Body of pancreas (tissue), 4 donors: ENCODE measurements around the gene BAG5. TPM values are rescaled to one million over a fixed set of nuclear protein-coding genes. Genes with fewer than 3 reads are reported as not detected.

ENCODE experiments used
- ATAC-seq: fragments of 150-250 bp; one replicate; pipeline ENCODE4 v1.9.1; 2016
- DNase-seq, 4 donors: peaks; one replicate each; pipeline ENCODE4 v3.0.0-alpha.2; 2019
- H3K27ac ChIP-seq, 4 donors: fragments of 200-600 bp; sonication (generic); 1 replicate in 3 of 4; 2 replicates in 1 of 4; pipeline versions ENCODE4 v1.5.1 to v1.6.1; 2016 to 2019; ENCODE audit warnings: mild to moderate bottlenecking in 1 of 4, mixed read lengths in 1 of 4, moderate library complexity in 1 of 4
- H3K27me3 ChIP-seq, 2 donors: fragments of 200-600 bp; sonication (generic); one replicate each; pipeline ENCODE4 v1.6.0; 2016; ENCODE audit warnings: mild to moderate bottlenecking in 1 of 2
- H3K36me3 ChIP-seq, 2 donors: fragments of 200-600 bp; sonication (generic); replicated peaks in 1 of 2; 2 replicates each; pipeline ENCODE4 v1.5.1; 2016; ENCODE audit warnings: low read depth in 2 of 2; ENCODE audit not compliant: insufficient read depth in 1 of 2
- H3K4me1 ChIP-seq: fragments of 200-600 bp; sonication (generic); one replicate; pipeline ENCODE4 v1.6.0; 2016
- H3K4me3 ChIP-seq, 2 donors: fragments of 200-600 bp; sonication (generic); 1 replicate in 1 of 2; 2 replicates in 1 of 2; pipeline ENCODE4 v1.5.1; 2016 to 2019
- H3K9me3 ChIP-seq, 3 donors: fragments of 200-600 bp; sonication (generic); 1 replicate in 2 of 3; 2 replicates in 1 of 3; pipeline ENCODE4 v1.5.1; 2016
- CTCF ChIP-seq, 7 experiments: fragments of 450-650 bp in 4 of 7; fragments of 200-600 bp in 3 of 7; sonication (generic) in 3 of 7; IDR thresholded peaks; one replicate each; pipeline ENCODE4 v1.5.1; 2016 to 2019; ENCODE audit warnings: antibody characterized with exemption in 7 of 7
- POLR2A ChIP-seq, 3 donors: fragments of 450-650 bp; IDR thresholded peaks; one replicate each; pipeline ENCODE4 v1.6.1; 2016; ENCODE audit warnings: antibody characterized with exemption in 3 of 3, mild to moderate bottlenecking in 2 of 3
- WGBS, 2 donors: methylation state at CpG; one replicate each; pipeline ENCODE4 v1.1.5; 2017; 5-methylcytosine and 5-hydroxymethylcytosine counted together
- intact Hi-C: fragments of 100-400 bp; cut with DNase I; formaldehyde crosslinking; loops from one replicate; pipeline ENCODE4 v1.15.1; 2023
- total RNA-seq, 2 donors: library from RNA; depleted of rRNA; stranded (reverse); fragments of >200 nt; gene quantifications; one replicate each; pipeline ENCODE4 v1.1.0, GENCODE V29; 2016

BAG5 gene
- total RNA-seq, 2 donors from 2014 or later, result 9.9 to 11.9 TPM

GRCh38 chr14:103606963-103607668, 44.7 kb upstream of the BAG5 start:
- Histone ChIP-seq H3K36me3 (no peaks in the 10 kb centered on the region), H3K27ac (no peak overlapping the region), H3K4me1 (peaks cover 14% of the 10 kb centered on the region), H3K27me3 (no peaks in the 10 kb centered on the region), H3K9me3 (peaks cover 0 to 7% (median 0%) of the 10 kb centered on the region in 3 donors), H3K4me3 (no peak overlapping the region)
- intact Hi-C loops, result no loop called here
- DNase-seq (peak; percentile 24 to 72 (median 48)), ATAC-seq (peak; percentile 62)
- no peak for TF ChIP-seq CTCF (IDR thresholded peaks at IDR 0.05)
- no peak for TF ChIP-seq POLR2A (IDR thresholded peaks at IDR 0.05)
- 9 to 12% methylated on average over 10 to 25 of the region's 25 CpGs for WGBS, 2 donors

GRCh38 chr14:103604620-103605019, 42.2 kb upstream of the BAG5 start:
- ATAC-seq (no peak), DNase-seq (no peak)
- no peak for TF ChIP-seq CTCF (IDR thresholded peaks at IDR 0.05)
- no peak for TF ChIP-seq POLR2A (IDR thresholded peaks at IDR 0.05)
- WGBS, 2 donors, result 77 to 90% methylated on average over 5 of the region's 5 CpGs
- H3K9me3 ChIP-seq, result no peaks in the 10 kb centered on the region
- H3K4me3 ChIP-seq, result no peak overlapping the region
- no peak overlapping the region for H3K27ac ChIP-seq
- intact Hi-C loops, result no loop called here
- H3K4me1 ChIP-seq, result peaks cover 14% of the 10 kb centered on the region
- no peaks in the 10 kb centered on the region for H3K36me3 ChIP-seq
- no peaks in the 10 kb centered on the region for H3K27me3 ChIP-seq

GRCh38 chr14:103600503-103600902, 38.0 kb upstream of the BAG5 start:
- H3K9me3 ChIP-seq, result no peaks in the 10 kb centered on the region
- DNase-seq (no peak), ATAC-seq (no peak)
- H3K27ac ChIP-seq, result no peak overlapping the region
- H3K36me3 ChIP-seq, result no peaks in the 10 kb centered on the region
- TF ChIP-seq POLR2A (IDR thresholded peaks at IDR 0.05) (no peak), CTCF (IDR thresholded peaks at IDR 0.05) (no peak)
- no peak overlapping the region for H3K4me3 ChIP-seq
- peaks cover 1% of the 10 kb centered on the region for H3K4me1 ChIP-seq
- WGBS, 2 donors, result 94 to 96% methylated on average over 5 of the region's 5 CpGs
- H3K27me3 ChIP-seq, result no peaks in the 10 kb centered on the region
- intact Hi-C loops, result no loop called here

DNA sequence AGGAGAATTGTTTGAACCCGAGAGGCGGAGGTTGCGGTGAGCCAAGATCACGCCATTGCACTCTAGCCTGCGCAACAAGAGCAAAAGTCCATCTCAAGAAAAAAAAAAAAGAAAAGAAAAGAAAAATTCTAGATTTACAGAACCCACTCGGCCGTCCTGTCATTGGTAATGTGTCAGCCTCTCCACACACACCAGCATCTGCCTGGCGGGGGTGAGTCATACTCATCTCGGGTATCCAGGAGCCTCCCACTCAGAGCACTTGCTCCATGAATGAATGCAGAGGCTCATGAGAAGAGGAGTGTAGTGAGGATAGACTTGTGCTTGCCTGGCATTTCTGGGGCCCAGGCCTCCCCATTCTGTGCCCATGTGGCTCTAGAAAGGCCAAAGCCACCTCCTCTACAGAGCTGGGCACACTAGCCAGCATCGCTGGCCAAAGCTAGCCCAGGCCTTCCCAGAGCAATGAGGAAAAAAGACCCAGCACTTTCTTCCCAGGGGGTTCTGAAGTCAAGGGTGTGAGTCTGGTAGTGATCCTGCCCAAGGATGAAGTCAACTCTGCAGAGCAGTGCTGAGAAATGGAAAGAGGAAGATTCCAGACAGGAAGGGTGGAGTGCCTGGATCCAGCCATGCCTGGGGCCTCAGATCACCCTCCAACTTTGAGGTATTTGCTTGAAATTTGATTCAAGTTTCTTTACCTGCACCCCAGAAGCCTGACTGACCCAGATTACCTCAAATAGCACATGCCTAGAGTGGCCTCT, 35.3 kb upstream of the BAG5 start:
- TF ChIP-seq CTCF (IDR thresholded peaks at IDR 0.05) (no peak), POLR2A (IDR thresholded peaks at IDR 0.05) (no peak)
- Histone ChIP-seq H3K4me1 (peaks cover 18% of the 10 kb centered on the region), H3K4me3 (no peak overlapping the region), H3K36me3 (no peaks in the 10 kb centered on the region), H3K27me3 (no peaks in the 10 kb centered on the region), H3K9me3 (no peaks in the 10 kb centered on the region), H3K27ac (no peak overlapping the region)
- intact Hi-C loops, result no loop called here
- DNase-seq (no peak), ATAC-seq (no peak)
- WGBS, 2 donors, result 92 to 97% methylated on average over 10 of the region's 10 CpGs
